ENCODE data around the gene TUBA3E.
"Not testable (repeated sequence)": the region's sequence is repeated elsewhere in the genome, so short reads cannot be mapped to it uniquely, and the experiment has no call there.

DNA sequence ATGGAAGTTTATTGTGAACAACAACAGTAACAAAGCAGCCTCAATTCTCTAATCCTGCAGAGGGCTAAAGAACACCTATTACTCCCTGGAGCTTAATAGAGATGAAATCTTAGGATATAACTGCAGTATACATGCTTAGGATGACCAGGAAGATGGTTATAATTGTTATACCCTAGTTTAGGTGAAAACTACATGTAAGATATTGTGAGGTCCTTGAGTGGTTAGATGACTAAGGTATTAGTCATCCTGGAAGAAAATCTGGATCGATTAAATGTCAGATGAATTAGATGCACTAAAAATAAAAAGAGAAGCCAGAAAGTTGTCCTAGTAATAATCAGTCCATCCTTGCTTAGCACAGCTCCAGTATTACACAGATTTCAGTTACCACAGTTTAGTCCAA lies 22.3 kb upstream of the TUBA3E start:
- not testable (repeated sequence) for TF ChIP-seq POLR2A (IDR thresholded peaks at IDR 0.05)
- TF ChIP-seq, protein P1, sequence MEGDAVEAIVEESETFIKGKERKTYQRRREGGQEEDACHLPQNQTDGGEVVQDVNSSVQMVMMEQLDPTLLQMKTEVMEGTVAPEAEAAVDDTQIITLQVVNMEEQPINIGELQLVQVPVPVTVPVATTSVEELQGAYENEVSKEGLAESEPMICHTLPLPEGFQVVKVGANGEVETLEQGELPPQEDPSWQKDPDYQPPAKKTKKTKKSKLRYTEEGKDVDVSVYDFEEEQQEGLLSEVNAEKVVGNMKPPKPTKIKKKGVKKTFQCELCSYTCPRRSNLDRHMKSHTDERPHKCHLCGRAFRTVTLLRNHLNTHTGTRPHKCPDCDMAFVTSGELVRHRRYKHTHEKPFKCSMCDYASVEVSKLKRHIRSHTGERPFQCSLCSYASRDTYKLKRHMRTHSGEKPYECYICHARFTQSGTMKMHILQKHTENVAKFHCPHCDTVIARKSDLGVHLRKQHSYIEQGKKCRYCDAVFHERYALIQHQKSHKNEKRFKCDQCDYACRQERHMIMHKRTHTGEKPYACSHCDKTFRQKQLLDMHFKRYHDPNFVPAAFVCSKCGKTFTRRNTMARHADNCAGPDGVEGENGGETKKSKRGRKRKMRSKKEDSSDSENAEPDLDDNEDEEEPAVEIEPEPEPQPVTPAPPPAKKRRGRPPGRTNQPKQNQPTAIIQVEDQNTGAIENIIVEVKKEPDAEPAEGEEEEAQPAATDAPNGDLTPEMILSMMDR (IDR thresholded peaks at IDR 0.05) = not testable (repeated sequence)

Data from uterus (tissue), 2 donors.